Mesendoderm (in vitro differentiated cells): ENCODE measurements around the gene MINK1.

Experiments used
- DNase-seq: peaks from one replicate; pipeline ENCODE4 v3.0.0; 2013
- H2AK5ac ChIP-seq: 2 replicates; pipeline ENCODE4 v1.6.1; 2013; ENCODE audit warnings: low read length, inconsistent platforms
- H2BK120ac ChIP-seq: 2 replicates; pipeline ENCODE4 v1.6.1; 2013; ENCODE audit warnings: low read depth, mild to moderate bottlenecking, low read length, moderate library complexity, mixed read lengths
- H2BK15ac ChIP-seq: replicated peaks from 2 replicates; pipeline ENCODE4 v1.6.1; 2013; ENCODE audit warnings: low read depth, mild to moderate bottlenecking, moderate library complexity
- H2BK5ac ChIP-seq: 2 replicates; pipeline ENCODE4 v1.6.1; 2013; ENCODE audit warnings: low read length, inconsistent platforms
- H3K18ac ChIP-seq: 2 replicates; pipeline ENCODE4 v1.6.1; 2013; ENCODE audit warnings: mild to moderate bottlenecking, low read length, mixed read lengths
- H3K23ac ChIP-seq: one replicate; pipeline ENCODE4 v1.6.1; 2013; ENCODE audit warnings: low read length
- H3K27ac ChIP-seq: 2 replicates; pipeline ENCODE4 v1.5.1; 2013; ENCODE audit warnings: low read depth, mild to moderate bottlenecking, inconsistent platforms, low read length, moderate library complexity
- H3K27me3 ChIP-seq: 2 replicates; pipeline ENCODE4 v1.6.1; 2013; ENCODE audit warnings: low read length, control low read depth, mild to moderate bottlenecking, inconsistent platforms; ENCODE audit not compliant: insufficient read depth, poor library complexity
- H3K36me3 ChIP-seq: 2 replicates; pipeline ENCODE4 v1.6.1; 2013; ENCODE audit warnings: low read length, inconsistent platforms; ENCODE audit not compliant: control insufficient read depth, insufficient read depth
- H3K4ac ChIP-seq: one replicate; pipeline ENCODE4 v1.6.1; 2013; ENCODE audit warnings: low read depth, mild to moderate bottlenecking, low read length, moderate library complexity
- H3K4me1 ChIP-seq: 2 replicates; pipeline ENCODE4 v1.6.1; 2013; ENCODE audit warnings: low read depth, low read length, inconsistent platforms; ENCODE audit not compliant: control insufficient read depth
- H3K4me2 ChIP-seq: 2 replicates; pipeline ENCODE4 v1.6.1; 2013; ENCODE audit warnings: low read length
- H3K4me3 ChIP-seq: 2 replicates; pipeline ENCODE4 v1.5.1; 2013; ENCODE audit warnings: mild to moderate bottlenecking, low read length
- H3K56ac ChIP-seq: one replicate; pipeline ENCODE4 v1.6.1; 2013; ENCODE audit warnings: low read length
- H3K79me1 ChIP-seq: 2 replicates; pipeline ENCODE4 v1.6.1; 2013; ENCODE audit warnings: low read length, inconsistent platforms
- H3K79me2 ChIP-seq: 2 replicates; pipeline ENCODE4 v1.6.1; 2013; ENCODE audit warnings: mild to moderate bottlenecking, low read length; ENCODE audit not compliant: control insufficient read depth, insufficient read depth
- H3K9ac ChIP-seq: 2 replicates; pipeline ENCODE4 v1.6.1; 2013; ENCODE audit warnings: low read length, inconsistent platforms
- H4K5ac ChIP-seq: one replicate; pipeline ENCODE4 v1.6.1; 2013; ENCODE audit warnings: low read length
- H4K8ac ChIP-seq: one replicate; pipeline ENCODE4 v1.6.1; 2013; ENCODE audit warnings: low read depth, mild to moderate bottlenecking, control low read depth, low read length, moderate library complexity
- WGBS: extraction: QIAGEN DNeasy Blood & Tissue Kit; methylation state at CpG from one replicate; pipeline ENCODE4 v1.1.7; 2013; ENCODE audit warnings: low lambda C conversion rate, missing lambda C conversion rate; ENCODE audit not compliant: insufficient coverage; ENCODE audit errors: extremely low coverage; 5-methylcytosine and 5-hydroxymethylcytosine counted together

Gene MINK1

DNA sequence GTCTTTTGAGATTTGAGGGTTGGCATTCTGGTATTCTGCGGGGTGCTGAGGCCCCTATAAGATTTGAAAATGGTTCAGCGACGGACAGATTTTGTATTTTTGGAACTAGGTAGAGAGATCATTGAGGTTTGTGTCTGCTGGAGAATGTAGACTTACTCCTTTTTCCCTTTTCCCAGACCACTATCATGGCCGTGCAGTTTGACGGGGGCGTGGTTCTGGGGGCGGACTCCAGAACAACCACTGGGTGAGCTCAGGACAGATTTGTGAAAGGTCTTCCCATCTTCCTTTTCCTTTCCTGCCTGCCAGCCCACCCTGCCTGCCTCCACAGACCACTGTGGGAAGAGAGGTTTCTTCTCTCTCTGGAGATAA, 36.6 kb upstream of the MINK1 start:
- H3K18ac ChIP-seq = peak overlapping the region; percentile 45
- peak overlapping the region; percentile 98 for H3K56ac ChIP-seq
- H3K27ac ChIP-seq = peak overlapping the region; percentile 5
- H2BK5ac ChIP-seq = no peak overlapping the region
- peak overlapping the region; percentile 32 for H3K23ac ChIP-seq
- H3K4ac ChIP-seq = peak overlapping the region; percentile 92
- H4K8ac ChIP-seq = peak overlapping the region; percentile 96
- peak overlapping the region; percentile 98 for H3K4me3 ChIP-seq
- peak overlapping the region; percentile 93 for H4K5ac ChIP-seq
- WGBS = no CpG with 5 or more reads among the region's 7 CpGs
- peak overlapping the region; percentile 70 for H3K4me2 ChIP-seq
- no peaks in the 10 kb centered on the region for H3K4me1 ChIP-seq
- H3K9ac ChIP-seq = peak overlapping the region; percentile 99
- H2BK15ac ChIP-seq = no peak overlapping the region
- H3K36me3 ChIP-seq = peaks cover 5% of the 10 kb centered on the region
- DNase-seq = peak; percentile 69
- peaks cover 12% of the 10 kb centered on the region for H3K79me2 ChIP-seq
- no peaks in the 10 kb centered on the region for H3K27me3 ChIP-seq
- H3K79me1 ChIP-seq = peaks cover 12% of the 10 kb centered on the region
- peak overlapping the region; percentile 15 for H2BK120ac ChIP-seq
- H2AK5ac ChIP-seq = peak overlapping the region; percentile 92

DNA sequence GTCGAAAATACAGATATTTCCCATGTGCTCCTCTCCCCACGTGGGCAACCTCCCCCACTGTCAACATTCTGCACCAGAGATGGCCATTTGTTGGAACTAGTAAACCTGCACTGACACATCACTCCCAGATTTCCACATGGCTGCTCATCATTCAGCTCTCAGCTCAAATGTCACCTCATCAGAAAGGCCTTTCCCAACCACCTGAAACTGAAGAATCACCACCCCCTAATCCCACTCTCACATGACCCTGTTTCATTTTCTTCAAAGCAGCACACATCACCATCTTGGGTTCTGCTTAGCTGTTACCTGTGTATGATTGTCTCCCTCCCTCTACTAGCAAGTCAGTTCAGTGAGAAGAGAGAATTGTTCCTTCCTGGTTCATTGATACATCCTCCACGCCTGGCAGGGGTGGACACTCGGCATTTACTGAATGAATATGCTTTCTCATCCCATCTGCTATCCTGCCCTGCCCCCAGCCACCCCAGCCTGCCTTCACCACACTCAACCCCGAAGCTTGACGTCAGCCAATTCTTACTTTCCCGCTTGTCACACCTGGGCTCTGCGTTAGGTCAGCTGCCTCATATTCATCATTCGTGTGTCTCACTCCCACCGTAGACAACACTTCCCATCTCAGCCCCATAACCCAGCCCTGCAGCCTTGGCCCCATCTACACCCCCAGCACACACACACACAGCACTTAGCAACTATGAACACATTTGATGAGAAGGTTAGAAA, 32.5 kb upstream of the MINK1 start:
- H3K27me3 ChIP-seq = no peaks in the 10 kb centered on the region
- H3K9ac ChIP-seq = no peak overlapping the region
- peaks cover 12% of the 10 kb centered on the region for H3K79me1 ChIP-seq
- no peak overlapping the region for H2BK15ac ChIP-seq
- no peak overlapping the region for H3K56ac ChIP-seq
- no peak overlapping the region for H2AK5ac ChIP-seq
- H3K18ac ChIP-seq = no peak overlapping the region
- no peak overlapping the region for H3K4ac ChIP-seq
- no peaks in the 10 kb centered on the region for H3K4me1 ChIP-seq
- H3K23ac ChIP-seq = no peak overlapping the region
- no peak overlapping the region for H3K4me2 ChIP-seq
- H3K27ac ChIP-seq = no peak overlapping the region
- no peak overlapping the region for H4K8ac ChIP-seq
- no peak overlapping the region for H2BK5ac ChIP-seq
- H2BK120ac ChIP-seq = no peak overlapping the region
- WGBS = no CpG with 5 or more reads among the region's 10 CpGs
- peaks cover 5% of the 10 kb centered on the region for H3K36me3 ChIP-seq
- no peak for DNase-seq
- H4K5ac ChIP-seq = no peak overlapping the region
- H3K4me3 ChIP-seq = no peak overlapping the region
- peaks cover 12% of the 10 kb centered on the region for H3K79me2 ChIP-seq

DNA sequence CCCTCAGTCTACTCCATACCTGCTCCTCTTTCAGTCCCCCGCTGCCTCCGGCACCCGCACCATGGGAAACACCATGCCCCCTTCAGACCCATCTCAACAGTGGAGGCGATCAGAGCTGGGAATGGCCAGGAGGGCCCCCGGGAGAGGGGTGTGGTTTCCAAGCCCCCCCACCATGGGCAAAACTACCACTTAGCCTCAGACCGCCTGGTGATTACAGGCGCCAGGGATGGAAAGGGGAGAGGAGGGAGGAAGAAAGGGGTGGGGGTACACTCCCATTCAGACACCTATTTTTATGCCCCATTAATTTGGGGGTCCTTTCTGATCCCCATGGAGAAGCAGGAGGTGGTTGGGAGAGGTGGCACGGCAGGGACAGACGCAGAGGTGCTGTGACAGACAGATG, 30.9 kb upstream of the MINK1 start, which contains the start of gene C17orf114:
Gene C17orf114, minus strand, starts transcription at position 101 of the 400 bp plus-strand sequence.
- Histone ChIP-seq H3K56ac (no peak within 1 kb of the TSS), H4K8ac (no peak within 1 kb of the TSS), H3K23ac (no peak within 1 kb of the TSS), H2BK120ac (no peak within 1 kb of the TSS), H2BK15ac (no peak within 1 kb of the TSS), H3K4me2 (no peak within 1 kb of the TSS), H3K18ac (no peak within 1 kb of the TSS), H2AK5ac (no peak within 1 kb of the TSS), H4K5ac (no peak within 1 kb of the TSS), H3K36me3 (peaks cover 4% of the 10 kb centered on the region), H3K27ac (no peak within 1 kb of the TSS), H3K4me3 (no peak within 1 kb of the TSS), H3K27me3 (no peaks in the 10 kb centered on the region), H3K79me2 (peaks cover 4% of the 10 kb centered on the region), H3K4me1 (no peaks in the 10 kb centered on the region), H3K9ac (no peak within 1 kb of the TSS), H2BK5ac (no peak within 1 kb of the TSS), H3K4ac (no peak within 1 kb of the TSS), H3K79me1 (peaks cover 7% of the 10 kb centered on the region)
- no peak for DNase-seq
- WGBS = no CpG with 5 or more reads among the region's 9 CpGs

DNA sequence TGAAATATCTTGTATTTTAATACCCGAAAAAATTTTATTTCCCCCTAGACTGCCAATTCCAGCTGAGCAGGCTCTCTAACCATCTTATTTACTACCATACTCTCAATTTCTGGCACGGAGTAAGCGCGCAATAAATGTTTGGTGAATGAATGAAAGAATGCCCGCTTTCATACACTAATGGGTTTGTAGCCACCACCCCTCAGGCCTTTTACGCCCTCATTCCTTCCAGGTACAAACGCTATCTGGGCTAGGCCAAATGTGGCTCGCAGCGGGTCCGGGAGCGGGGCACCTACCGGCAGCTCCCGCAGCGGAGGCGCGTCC, 26.7 kb upstream of the MINK1 start:
- Histone ChIP-seq H3K18ac (peak overlapping the region; percentile 92), H4K8ac (peak overlapping the region; percentile 87), H3K4me2 (peak overlapping the region; percentile 95), H3K56ac (peak overlapping the region; percentile 93), H3K4me3 (peak overlapping the region; percentile 80), H2BK15ac (no peak overlapping the region), H3K9ac (peak overlapping the region; percentile 91), H3K79me1 (no peaks in the 10 kb centered on the region), H3K36me3 (no peaks in the 10 kb centered on the region), H3K79me2 (no peaks in the 10 kb centered on the region), H3K27ac (no peak overlapping the region), H3K4ac (no peak overlapping the region), H4K5ac (no peak overlapping the region), H2BK120ac (no peak overlapping the region), H3K27me3 (no peaks in the 10 kb centered on the region), H3K4me1 (no peaks in the 10 kb centered on the region), H2AK5ac (no peak overlapping the region), H3K23ac (no peak overlapping the region), H2BK5ac (no peak overlapping the region)
- no CpG with 5 or more reads among the region's 16 CpGs for WGBS
- DNase-seq = no peak

DNA sequence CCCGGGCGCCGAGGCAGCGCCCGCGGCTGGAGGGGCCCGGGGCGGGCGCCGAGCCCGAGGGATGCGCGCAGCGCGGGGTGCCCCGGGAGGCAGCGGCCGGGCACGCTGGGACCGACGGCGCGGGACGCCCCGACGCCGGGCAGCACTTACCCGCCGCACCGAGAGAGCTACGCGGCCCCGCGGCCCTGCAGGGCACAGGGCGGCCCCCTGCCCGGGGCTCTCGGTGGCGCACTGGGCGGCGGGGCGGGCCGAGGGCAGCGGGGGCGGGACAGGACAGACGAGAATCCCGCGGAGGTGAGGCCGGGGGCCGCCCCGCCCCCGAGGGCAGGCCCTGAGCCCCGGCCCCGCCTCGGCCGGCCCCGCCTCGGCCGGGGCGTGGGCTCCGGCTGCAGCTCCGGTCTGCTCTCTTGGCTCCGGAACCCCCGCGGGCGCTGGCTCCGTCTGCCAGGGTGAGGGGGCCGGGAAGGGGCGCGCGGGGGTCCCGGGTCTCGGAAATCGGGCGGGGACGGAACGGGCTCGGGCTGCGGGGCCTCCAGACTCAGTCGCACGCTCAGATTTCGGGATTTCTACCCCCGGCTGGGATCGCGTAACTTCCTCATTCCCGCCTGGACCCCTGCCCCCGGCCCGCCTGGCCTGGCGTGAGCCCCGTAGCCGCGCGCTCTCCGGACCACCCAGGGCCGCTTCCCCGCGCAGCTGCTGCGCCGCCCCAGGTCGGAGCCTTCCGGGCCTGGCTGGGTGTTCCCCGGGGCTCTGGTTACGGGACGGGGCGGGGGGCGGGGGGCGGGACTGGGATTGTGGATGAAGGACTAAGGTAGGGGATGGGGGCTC, 26.1 kb upstream of the MINK1 start, which contains the start of gene PLD2:
Gene PLD2, plus strand, starts transcription at position 376 of the 828 bp plus-strand sequence. CDS start 621 bp downstream, outside the sequence.
- H3K4me1 ChIP-seq = no peaks in the 10 kb centered on the region
- H3K4me2 ChIP-seq = peak within 1 kb of the TSS; percentile 95
- no peak within 1 kb of the TSS for H2BK15ac ChIP-seq
- peak within 1 kb of the TSS; percentile 87 for H4K8ac ChIP-seq
- no peaks in the 10 kb centered on the region for H3K79me2 ChIP-seq
- no peak within 1 kb of the TSS for H3K27ac ChIP-seq
- H3K9ac ChIP-seq = peak within 1 kb of the TSS; percentile 91
- H3K23ac ChIP-seq = no peak within 1 kb of the TSS
- no CpG with 5 or more reads among the region's 106 CpGs for WGBS
- H3K4me3 ChIP-seq = peak within 1 kb of the TSS; percentile 80
- no peak within 1 kb of the TSS for H4K5ac ChIP-seq
- H2BK120ac ChIP-seq = peak within 1 kb of the TSS; percentile 78
- H3K27me3 ChIP-seq = no peaks in the 10 kb centered on the region
- peak within 1 kb of the TSS; percentile 88 for H3K4ac ChIP-seq
- no peak within 1 kb of the TSS for H2BK5ac ChIP-seq
- H2AK5ac ChIP-seq = no peak within 1 kb of the TSS
- no peaks in the 10 kb centered on the region for H3K79me1 ChIP-seq
- H3K56ac ChIP-seq = peak within 1 kb of the TSS; percentile 93
- no peaks in the 10 kb centered on the region for H3K36me3 ChIP-seq
- peak within 1 kb of the TSS; percentile 92 for H3K18ac ChIP-seq
- DNase-seq = peak; percentile 88
